ENCODE results near the gene LBH. TPM values are rescaled to one million over a fixed set of nuclear protein-coding genes. Genes with fewer than 3 reads are reported as not detected.

Gene LBH
- polyA plus RNA-seq, 1 experiment = 145 TPM

- DNase-seq (ENCODE audit: low read depth) = no peak
- Histone ChIP-seq H3K4me3 (ENCODE audit: low read depth, low read length) (no peak overlapping the region), H3K36me3 (ENCODE audit: control insufficient read depth, insufficient read depth, low read length) (no peaks in the 10 kb centered on the region), H3K27me3 (ENCODE audit: control insufficient read depth, insufficient read depth, low read length) (no peaks in the 10 kb centered on the region)
- POLR2A ChIA-PET = no interaction called here
- CTCF ChIA-PET = interaction anchor here (1.0 kb wide), 1 partner anchor 20 kb away, joined by 3 read pairs; no protein-coding TSS in a partner anchor
- TF ChIP-seq CTCF (IDR thresholded peaks at IDR 0.05; ENCODE audit: insufficient read depth, low read depth, low read length) = no peak
Observed at GRCh38 chr2:30296496-30296895, 65.2 kb downstream of the LBH start.

DNA sequence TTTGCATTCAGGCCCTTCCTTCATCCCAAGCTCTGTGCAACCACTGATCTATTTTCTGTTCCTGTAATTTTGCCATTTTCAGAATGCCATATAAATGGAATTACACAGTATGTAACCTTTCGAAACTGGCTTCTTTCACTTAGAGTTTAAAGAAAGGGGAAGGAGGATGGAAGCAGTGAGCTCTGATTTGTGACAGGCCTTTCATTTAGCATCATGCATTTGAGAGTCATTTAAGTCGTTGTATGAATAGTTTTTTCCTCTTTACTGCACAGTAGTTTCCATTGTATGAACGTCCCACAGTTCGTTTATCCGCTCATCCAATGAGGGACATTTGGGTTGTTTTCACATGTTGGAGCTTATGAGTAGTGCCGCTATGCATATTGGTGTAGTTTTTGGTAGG lies 67.0 kb downstream of the LBH start:
- no peaks in the 10 kb centered on the region for H3K27me3 ChIP-seq (ENCODE audit: control insufficient read depth, insufficient read depth, low read length)
- ChIA-PET POLR2A (no interaction called here), CTCF (no interaction called here)
- H3K4me3 ChIP-seq (ENCODE audit: low read depth, low read length) = no peak overlapping the region
- no peaks in the 10 kb centered on the region for H3K36me3 ChIP-seq (ENCODE audit: control insufficient read depth, insufficient read depth, low read length)
- no peak for TF ChIP-seq CTCF (IDR thresholded peaks at IDR 0.05; ENCODE audit: insufficient read depth, low read depth, low read length)
- DNase-seq (ENCODE audit: low read depth) = no peak

- ChIA-PET POLR2A (interaction anchor here (0.6 kb wide), 1 partner anchor 17 kb away, joined by 4 read pairs; no protein-coding TSS in a partner anchor), CTCF (interaction anchor here (1.0 to 1.5 kb wide), 2 partner anchors 12 to 60 kb away, joined by 3 read pairs; no protein-coding TSS in a partner anchor)
- Histone ChIP-seq H3K36me3 (ENCODE audit: control insufficient read depth, insufficient read depth, low read length) (no peaks in the 10 kb centered on the region), H3K4me3 (ENCODE audit: low read depth, low read length) (no peak overlapping the region), H3K27me3 (ENCODE audit: control insufficient read depth, insufficient read depth, low read length) (no peaks in the 10 kb centered on the region)
- DNase-seq (ENCODE audit: low read depth) = no peak
- no peak for TF ChIP-seq CTCF (IDR thresholded peaks at IDR 0.05; ENCODE audit: insufficient read depth, low read depth, low read length)
Observed at GRCh38 chr2:30300122-30300455, 68.8 kb downstream of the LBH start.

DNA sequence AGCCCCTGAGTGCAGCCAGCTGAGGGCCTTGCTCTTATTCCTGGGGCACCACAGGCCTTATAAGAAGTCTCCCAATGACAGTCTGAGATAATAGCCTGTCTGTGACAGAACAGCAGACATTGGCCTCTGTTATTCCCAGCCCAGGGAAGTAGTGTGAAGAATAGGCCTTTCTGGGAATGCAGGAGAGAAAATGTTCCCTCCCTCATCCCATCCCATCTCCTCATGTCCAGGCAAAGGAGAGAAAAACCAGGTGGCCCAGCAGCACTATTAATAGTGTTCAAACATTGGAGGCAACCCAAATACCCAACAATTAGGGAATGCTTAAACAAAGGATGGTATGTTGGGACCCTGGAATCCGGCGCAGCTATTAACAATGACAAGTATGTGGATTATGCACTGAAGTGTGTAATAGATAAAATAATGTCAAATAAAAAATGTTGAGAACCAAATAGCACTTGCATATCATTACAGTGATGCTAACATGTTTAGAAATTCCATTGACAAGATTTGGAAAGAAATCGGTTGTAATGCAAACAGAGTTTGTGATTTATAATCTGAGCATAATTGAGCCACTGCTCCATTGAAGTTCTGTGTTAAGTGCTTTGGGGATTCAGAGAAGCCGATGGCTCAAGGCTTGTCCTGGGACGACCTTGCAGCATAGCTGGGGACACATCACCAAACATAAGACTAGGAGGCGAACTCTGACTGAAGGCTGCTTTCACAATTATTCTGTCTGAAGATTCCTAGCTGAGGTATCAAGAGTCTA lies 69.3 kb downstream of the LBH start:
- Histone ChIP-seq H3K4me3 (ENCODE audit: low read depth, low read length) (no peak overlapping the region), H3K36me3 (ENCODE audit: control insufficient read depth, insufficient read depth, low read length) (no peaks in the 10 kb centered on the region), H3K27me3 (ENCODE audit: control insufficient read depth, insufficient read depth, low read length) (no peaks in the 10 kb centered on the region)
- ChIA-PET POLR2A (interaction anchor here (0.6 to 1.1 kb wide), 4 partner anchors 7 to 74 kb away, joined by 3 to 4 read pairs (median 4); no protein-coding TSS in a partner anchor), CTCF (interaction anchor here (1.0 to 1.5 kb wide), 5 partner anchors 12 to 393 kb away, joined by 3 read pairs; no protein-coding TSS in a partner anchor)
- peak; percentile 60 for DNase-seq (ENCODE audit: low read depth)
- no peak for TF ChIP-seq CTCF (IDR thresholded peaks at IDR 0.05; ENCODE audit: insufficient read depth, low read depth, low read length)

DNA sequence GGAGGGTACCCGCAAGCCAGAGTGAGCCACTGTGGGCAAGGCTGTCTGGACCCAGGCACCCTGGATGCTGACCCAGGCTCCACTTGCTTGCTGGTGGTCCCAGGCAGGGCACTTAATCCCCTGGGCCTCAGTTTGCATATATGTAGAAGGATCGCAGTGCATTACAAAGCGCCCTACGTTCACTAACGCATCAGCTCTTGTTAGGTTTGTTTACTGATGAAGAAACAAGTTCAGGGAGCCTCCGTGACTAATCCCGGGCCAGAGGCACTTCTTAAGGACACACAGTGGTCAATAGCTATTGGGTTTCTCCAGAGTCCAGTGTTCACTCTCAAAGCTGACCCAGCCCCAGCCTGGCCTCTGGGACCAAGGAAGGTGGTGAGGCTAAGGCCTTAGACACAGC lies 70.2 kb downstream of the LBH start:
- no peak for DNase-seq (ENCODE audit: low read depth)
- no peak for TF ChIP-seq CTCF (IDR thresholded peaks at IDR 0.05; ENCODE audit: insufficient read depth, low read depth, low read length)
- Histone ChIP-seq H3K36me3 (ENCODE audit: control insufficient read depth, insufficient read depth, low read length) (no peaks in the 10 kb centered on the region), H3K27me3 (ENCODE audit: control insufficient read depth, insufficient read depth, low read length) (no peaks in the 10 kb centered on the region), H3K4me3 (ENCODE audit: low read depth, low read length) (no peak overlapping the region)
- ChIA-PET POLR2A (interaction anchor here (0.8 to 1.1 kb wide), 3 partner anchors 8 to 73 kb away, joined by 3 to 4 read pairs (median 3); no protein-coding TSS in a partner anchor), CTCF (interaction anchor here (1.0 to 1.2 kb wide), 3 partner anchors 83 to 392 kb away, joined by 3 read pairs; no protein-coding TSS in a partner anchor)

Measured in BJ (cell line).